Measurements from ENCODE around the gene ITGA8. TPM values are rescaled to one million over a fixed set of nuclear protein-coding genes. Genes with fewer than 3 reads are reported as not detected.

ITGA8 gene
- total RNA-seq, 1 experiment from 2014 or later = not detected

DNA sequence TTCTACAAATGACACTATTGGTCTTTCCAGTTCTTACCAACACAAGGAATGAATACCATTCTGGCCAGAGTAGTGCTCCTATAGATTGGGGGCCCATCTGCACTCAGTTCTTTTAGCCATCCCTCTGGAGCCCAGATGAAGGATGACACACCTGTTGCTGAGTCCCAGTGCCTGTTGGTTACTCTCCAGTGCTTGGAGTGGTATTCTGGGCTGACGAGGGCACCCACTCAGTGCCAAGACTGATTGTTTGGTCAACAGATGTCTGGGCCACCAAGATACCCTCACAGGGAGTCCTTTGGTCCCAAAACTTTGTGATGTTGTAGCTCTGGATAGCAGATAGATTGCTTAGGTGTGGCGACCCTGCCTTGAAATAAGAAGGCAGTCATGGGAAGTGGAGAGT is 23.7 kb upstream of the ITGA8 start:
- Histone ChIP-seq H3K4me3 (ENCODE audit: low read depth, low read length, poor library complexity, severe bottlenecking) (no peak overlapping the region), H3K27me3 (replicated peaks; ENCODE audit: insufficient read depth, low read depth, low read length, poor library complexity) (no peaks in the 10 kb centered on the region), H3K9me3 (ENCODE audit: low read depth, low read length, poor library complexity, severe bottlenecking) (no peaks in the 10 kb centered on the region), H3K36me3 (ENCODE audit: insufficient read depth, low read length, poor library complexity, severe bottlenecking) (no peaks in the 10 kb centered on the region), H3K4me1 (ENCODE audit: insufficient read depth, low read length, poor library complexity, severe bottlenecking) (no peaks in the 10 kb centered on the region), H3K27ac (ENCODE audit: low read depth, low read length, poor library complexity, severe bottlenecking) (no peak overlapping the region)
- BruUV-seq (replicated peaks) = no TSS peak
- ChIA-PET POLR2A (ENCODE audit: low non-redundant PET) (no interaction called here), CTCF (no interaction called here)
- no peak for DNase-seq (ENCODE audit: low spot score)
- intact Hi-C loops (cut with micrococcal nuclease; ENCODE audit: unreplicated experiment) = loop anchor here (5.0 kb wide), 1 partner anchor 311 kb away; no protein-coding TSS in a partner anchor
- no peak for TF ChIP-seq EZH2 (IDR thresholded peaks at IDR 0.05; ENCODE audit: borderline replicate concordance, low read depth, low read length, poor library complexity, severe bottlenecking)
- TF ChIP-seq, protein P1, sequence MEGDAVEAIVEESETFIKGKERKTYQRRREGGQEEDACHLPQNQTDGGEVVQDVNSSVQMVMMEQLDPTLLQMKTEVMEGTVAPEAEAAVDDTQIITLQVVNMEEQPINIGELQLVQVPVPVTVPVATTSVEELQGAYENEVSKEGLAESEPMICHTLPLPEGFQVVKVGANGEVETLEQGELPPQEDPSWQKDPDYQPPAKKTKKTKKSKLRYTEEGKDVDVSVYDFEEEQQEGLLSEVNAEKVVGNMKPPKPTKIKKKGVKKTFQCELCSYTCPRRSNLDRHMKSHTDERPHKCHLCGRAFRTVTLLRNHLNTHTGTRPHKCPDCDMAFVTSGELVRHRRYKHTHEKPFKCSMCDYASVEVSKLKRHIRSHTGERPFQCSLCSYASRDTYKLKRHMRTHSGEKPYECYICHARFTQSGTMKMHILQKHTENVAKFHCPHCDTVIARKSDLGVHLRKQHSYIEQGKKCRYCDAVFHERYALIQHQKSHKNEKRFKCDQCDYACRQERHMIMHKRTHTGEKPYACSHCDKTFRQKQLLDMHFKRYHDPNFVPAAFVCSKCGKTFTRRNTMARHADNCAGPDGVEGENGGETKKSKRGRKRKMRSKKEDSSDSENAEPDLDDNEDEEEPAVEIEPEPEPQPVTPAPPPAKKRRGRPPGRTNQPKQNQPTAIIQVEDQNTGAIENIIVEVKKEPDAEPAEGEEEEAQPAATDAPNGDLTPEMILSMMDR (conservative IDR thresholded peaks at IDR 0.05; ENCODE audit: low read depth, low read length) = no peak

- DNase-seq (ENCODE audit: low spot score) = no peak
- Histone ChIP-seq H3K4me3 (ENCODE audit: low read depth, low read length, poor library complexity, severe bottlenecking) (no peak overlapping the region), H3K36me3 (ENCODE audit: insufficient read depth, low read length, poor library complexity, severe bottlenecking) (no peaks in the 10 kb centered on the region), H3K27me3 (replicated peaks; ENCODE audit: insufficient read depth, low read depth, low read length, poor library complexity) (no peaks in the 10 kb centered on the region), H3K9me3 (ENCODE audit: low read depth, low read length, poor library complexity, severe bottlenecking) (no peaks in the 10 kb centered on the region), H3K27ac (ENCODE audit: low read depth, low read length, poor library complexity, severe bottlenecking) (no peak overlapping the region), H3K4me1 (ENCODE audit: insufficient read depth, low read length, poor library complexity, severe bottlenecking) (no peaks in the 10 kb centered on the region)
- intact Hi-C loops (cut with micrococcal nuclease; ENCODE audit: unreplicated experiment) = loop anchor here (5.0 kb wide), 1 partner anchor 311 kb away; no protein-coding TSS in a partner anchor
- POLR2A ChIA-PET (ENCODE audit: low non-redundant PET) = no interaction called here
- TF ChIP-seq, protein P1 (conservative IDR thresholded peaks at IDR 0.05; ENCODE audit: low read depth, low read length) = no peak
- TF ChIP-seq EZH2 (IDR thresholded peaks at IDR 0.05; ENCODE audit: borderline replicate concordance, low read depth, low read length, poor library complexity, severe bottlenecking) = no peak
- CTCF ChIA-PET = no interaction called here
- BruUV-seq (replicated peaks) = no TSS peak
Observed at GRCh38 chr10:15742836-15743235, 23.1 kb upstream of the ITGA8 start.

GRCh38 chr10:15742102-15742501 is 22.4 kb upstream of the ITGA8 start:
- intact Hi-C loops (cut with micrococcal nuclease; ENCODE audit: unreplicated experiment) = loop anchor here (5.0 kb wide), 1 partner anchor 310 kb away; no protein-coding TSS in a partner anchor
- no peaks in the 10 kb centered on the region for H3K4me1 ChIP-seq (ENCODE audit: insufficient read depth, low read length, poor library complexity, severe bottlenecking)
- DNase-seq (ENCODE audit: low spot score) = no peak
- ChIA-PET POLR2A (ENCODE audit: low non-redundant PET) (no interaction called here), CTCF (no interaction called here)
- no peaks in the 10 kb centered on the region for H3K27me3 ChIP-seq (replicated peaks; ENCODE audit: insufficient read depth, low read depth, low read length, poor library complexity)
- BruUV-seq (replicated peaks) = no TSS peak
- no peaks in the 10 kb centered on the region for H3K9me3 ChIP-seq (ENCODE audit: low read depth, low read length, poor library complexity, severe bottlenecking)
- no peak overlapping the region for H3K4me3 ChIP-seq (ENCODE audit: low read depth, low read length, poor library complexity, severe bottlenecking)
- H3K27ac ChIP-seq (ENCODE audit: low read depth, low read length, poor library complexity, severe bottlenecking) = no peak overlapping the region
- no peaks in the 10 kb centered on the region for H3K36me3 ChIP-seq (ENCODE audit: insufficient read depth, low read length, poor library complexity, severe bottlenecking)
- TF ChIP-seq, protein P1 (conservative IDR thresholded peaks at IDR 0.05; ENCODE audit: low read depth, low read length) = no peak
- no peak for TF ChIP-seq EZH2 (IDR thresholded peaks at IDR 0.05; ENCODE audit: borderline replicate concordance, low read depth, low read length, poor library complexity, severe bottlenecking)
